Measurements from ENCODE around the gene ARL15. TPM values are rescaled to one million over a fixed set of nuclear protein-coding genes. Genes with fewer than 3 reads are reported as not detected.

ARL15 gene
- total RNA-seq, 1 donor, result 28.1 TPM

- no peak for DNase-seq (ENCODE audit: low read depth)
- no peak for TF ChIP-seq CTCF (IDR thresholded peaks at IDR 0.05; ENCODE audit: insufficient read depth, low read depth, low read length)
- no peak overlapping the region for H3K4me3 ChIP-seq (ENCODE audit: low read depth, low read length)
Measured at GRCh38 chr5:54242297-54242696, 68.1 kb downstream of the ARL15 start.

- no peak overlapping the region for H3K4me3 ChIP-seq (ENCODE audit: low read depth, low read length)
- DNase-seq (ENCODE audit: low read depth), result peak; percentile 67
Measured at GRCh38 chr5:54234304-54234933, 76.0 kb downstream of the ARL15 start.

GRCh38 chr5:54230936-54231685 lies 79.3 kb downstream of the ARL15 start:
- no peak for TF ChIP-seq CTCF (IDR thresholded peaks at IDR 0.05; ENCODE audit: insufficient read depth, low read depth, low read length)
- H3K4me3 ChIP-seq (ENCODE audit: low read depth, low read length), result no peak overlapping the region
- DNase-seq (ENCODE audit: low read depth), result no peak

More at GRCh38 chr5:54234304-54234933, 76.0 kb downstream of the ARL15 start:
- TF ChIP-seq CTCF (IDR thresholded peaks at IDR 0.05; ENCODE audit: insufficient read depth, low read depth, low read length), result peak; percentile 59

GRCh38 chr5:54229041-54229780 lies 81.2 kb downstream of the ARL15 start:
- no peak overlapping the region for H3K4me3 ChIP-seq (ENCODE audit: low read depth, low read length)
- peak; percentile 61 for DNase-seq (ENCODE audit: low read depth)
- peak; percentile 92 for TF ChIP-seq CTCF (IDR thresholded peaks at IDR 0.05; ENCODE audit: insufficient read depth, low read depth, low read length)

- H3K4me3 ChIP-seq (ENCODE audit: low read depth, low read length), result no peak overlapping the region
- DNase-seq (ENCODE audit: low read depth), result no peak
- TF ChIP-seq CTCF (IDR thresholded peaks at IDR 0.05; ENCODE audit: insufficient read depth, low read depth, low read length), result no peak
Measured at GRCh38 chr5:54227759-54228158, 82.6 kb downstream of the ARL15 start.

GRCh38 chr5:54227109-54227508 lies 83.3 kb downstream of the ARL15 start:
- no peak for DNase-seq (ENCODE audit: low read depth)
- no peak for TF ChIP-seq CTCF (IDR thresholded peaks at IDR 0.05; ENCODE audit: insufficient read depth, low read depth, low read length)
- no peak overlapping the region for H3K4me3 ChIP-seq (ENCODE audit: low read depth, low read length)

All from fibroblast of villous mesenchyme (primary cell).